K562 (cell line): ENCODE results near the gene IL26. TPM values are rescaled to one million over a fixed set of nuclear protein-coding genes. Genes with fewer than 3 reads are reported as not detected.

Experiments
- ARID1B ChIP-seq: fragments of 450-650 bp; IDR thresholded peaks from 2 replicates; pipeline ENCODE4 v1.6.1; 2016; ENCODE audit warnings: antibody characterized with exemption, mild to moderate bottlenecking, inconsistent platforms
- ARID2 ChIP-seq: fragments of 450-650 bp; IDR thresholded peaks from 2 replicates; pipeline ENCODE4 v1.6.1; 2017; ENCODE audit warnings: antibody characterized with exemption, mild to moderate bottlenecking
- ATF1 ChIP-seq, 2 experiments: fragments of 450-650 bp in 1 of 2; IDR thresholded peaks; 2 replicates each; pipeline ENCODE4 v1.6.1; 2016; ENCODE audit warnings: missing compliant biosample characterization in 1 of 2, missing genetic modification characterization in 1 of 2
- BACH1 ChIP-seq: fragments of 200-800 bp; sonication (Bioruptor generic); IDR thresholded peaks from 2 replicates; pipeline ENCODE4 v1.6.1; 2016; ENCODE audit warnings: missing genetic modification characterization, missing compliant biosample characterization
- CREM ChIP-seq: IDR thresholded peaks from 2 replicates; pipeline ENCODE4 v1.6.1; 2014; ENCODE audit warnings: antibody characterized with exemption, low read depth
- FOXK2 ChIP-seq, 2 experiments: fragments of 450-650 bp; IDR thresholded peaks in 1 of 2; conservative IDR thresholded peaks in 1 of 2; 2 replicates each; pipeline ENCODE4 v1.6.1; 2016; ENCODE audit warnings: low read depth in 2 of 2, mild to moderate bottlenecking in 1 of 2
- GATA2 ChIP-seq: sonication (generic); formaldehyde crosslinking; IDR thresholded peaks from 2 replicates; pipeline ENCODE4 v1.4.0; 2020; ENCODE audit warnings: mild to moderate bottlenecking, missing genetic modification reagents
- KHSRP ChIP-seq: fragments of 450-650 bp; IDR thresholded peaks from 2 replicates; pipeline ENCODE4 v1.6.1; 2017
- KLF16 ChIP-seq: IDR thresholded peaks from 2 replicates; pipeline ENCODE4 v1.6.1; 2016; ENCODE audit warnings: antibody characterized with exemption
- MAZ ChIP-seq, 2 experiments: fragments of 450-650 bp in 1 of 2; sonication (generic) in 1 of 2; formaldehyde crosslinking; IDR thresholded peaks in 1 of 2; conservative IDR thresholded peaks in 1 of 2; 2 replicates each; pipeline versions ENCODE4 v1.4.0 to v1.5.0; 2020; ENCODE audit warnings: mild to moderate bottlenecking in 1 of 2, missing genetic modification reagents in 1 of 2
- MEIS2 ChIP-seq: fragments of 450-650 bp; IDR thresholded peaks from 2 replicates; pipeline ENCODE4 v1.6.1; 2014; ENCODE audit warnings: mild to moderate bottlenecking; ENCODE audit not compliant: partially characterized antibody
- MYC ChIP-seq, 2 experiments: fragments of 250-450 bp in 1 of 2; sonication (Bioruptor Pico) in 1 of 2; IDR thresholded peaks; 2 replicates each; pipeline versions ENCODE4 v1.5.1 to v1.6.1; 2012 to 2021; ENCODE audit warnings: low read depth in 2 of 2, borderline replicate concordance in 1 of 2, improper control_type of control experiment in 1 of 2, low read length in 1 of 2, mild to moderate bottlenecking in 1 of 2, moderate library complexity in 1 of 2
- NFYB ChIP-seq: IDR thresholded peaks from 2 replicates; pipeline ENCODE4 v1.6.1; 2011; ENCODE audit warnings: mild to moderate bottlenecking, moderate library complexity; ENCODE audit not compliant: insufficient read length; ENCODE audit errors: extremely low read depth
- RB1 ChIP-seq: fragments of 450-650 bp; IDR thresholded peaks from 2 replicates; pipeline ENCODE4 v1.6.1; 2017; ENCODE audit warnings: low read depth, mild to moderate bottlenecking
- RBM25 ChIP-seq: fragments of 200-400 bp; formaldehyde crosslinking; IDR thresholded peaks from 2 replicates; pipeline ENCODE4 v1.6.1; 2018; ENCODE audit warnings: low read length, low read depth, moderate library complexity; ENCODE audit not compliant: severe bottlenecking
- RCOR1 ChIP-seq, 2 experiments: IDR thresholded peaks; 2 replicates each; pipeline ENCODE4 v1.6.1; 2012; ENCODE audit warnings: low read depth in 2 of 2, low read length in 2 of 2, borderline replicate concordance in 1 of 2, improper control_type of control experiment in 1 of 2
- SMAD4 ChIP-seq: fragments of 250-450 bp; sonication (Bioruptor Pico); conservative IDR thresholded peaks from 2 replicates; pipeline ENCODE4 v1.8.0; 2021; ENCODE audit warnings: inconsistent platforms, mild to moderate bottlenecking, moderate library complexity
- ZEB2 ChIP-seq: fragments of 450-650 bp; IDR thresholded peaks from 2 replicates; pipeline ENCODE4 v1.6.1; 2016
- ZFP36 ChIP-seq: fragments of 150-350 bp; IDR thresholded peaks from 2 replicates; pipeline ENCODE4 v1.6.1; 2018; ENCODE audit warnings: low read length, low read depth; ENCODE audit not compliant: partially characterized antibody
- polyA plus RNA-seq, 8 experiments: library from polyadenylated mRNA; depleted of rRNA in 4 of 8; stranded (reverse) in 5 of 8; unstranded in 3 of 8; fragments of >200 nt; fragmentation: Nextera tagmentation in 2 of 8; fragmentation: Illumina TruSeq in 1 of 8; extraction: Ambion mirVana in 2 of 8; extraction: Trizol in 1 of 8; gene quantifications; 2 replicates each; pipeline versions ENCODE4 v1.2.1 to v1.2.3, GENCODE V29; 2011 to 2014; ENCODE audit warnings: inconsistent platforms in 1 of 8, missing spikeins in 1 of 8
- total RNA-seq, 7 experiments: library from RNA; depleted of rRNA in 6 of 7; stranded (reverse); fragments of >200 nt in 6 of 7; fragmentation: Illumina TruSeq in 2 of 7; extraction: Trizol in 2 of 7; gene quantifications; 2 replicates each; pipeline versions ENCODE4 v1.2.1 to v1.2.3, GENCODE V29; 2011 to 2021; ENCODE audit warnings: low replicate concordance in 1 of 7
- TF ChIP-seq, protein P1 (sequence below): sonication (generic); formaldehyde crosslinking; IDR thresholded peaks from 2 replicates; pipeline ENCODE4 v1.8.0; 2022; ENCODE audit warnings: mild to moderate bottlenecking, missing genetic modification reagents, borderline replicate concordance
- TF ChIP-seq, protein P2 (sequence below): fragments of 250-450 bp; sonication (Bioruptor Pico); IDR thresholded peaks from 2 replicates; pipeline ENCODE4 v1.5.0; 2020; ENCODE audit warnings: mild to moderate bottlenecking
- TF ChIP-seq, protein P3 (sequence below), 2 experiments: fragments of 450-650 bp; conservative IDR thresholded peaks; 2 replicates each; pipeline ENCODE4 v1.6.1; 2017; ENCODE audit warnings: mild to moderate bottlenecking in 2 of 2, moderate library complexity in 2 of 2

IL26 gene
- total and polyA plus RNA-seq, 9 of the 15 experiments (the other 6 are each of a cell fraction or from before 2014, with no cell fraction given) = not detected

DNA sequence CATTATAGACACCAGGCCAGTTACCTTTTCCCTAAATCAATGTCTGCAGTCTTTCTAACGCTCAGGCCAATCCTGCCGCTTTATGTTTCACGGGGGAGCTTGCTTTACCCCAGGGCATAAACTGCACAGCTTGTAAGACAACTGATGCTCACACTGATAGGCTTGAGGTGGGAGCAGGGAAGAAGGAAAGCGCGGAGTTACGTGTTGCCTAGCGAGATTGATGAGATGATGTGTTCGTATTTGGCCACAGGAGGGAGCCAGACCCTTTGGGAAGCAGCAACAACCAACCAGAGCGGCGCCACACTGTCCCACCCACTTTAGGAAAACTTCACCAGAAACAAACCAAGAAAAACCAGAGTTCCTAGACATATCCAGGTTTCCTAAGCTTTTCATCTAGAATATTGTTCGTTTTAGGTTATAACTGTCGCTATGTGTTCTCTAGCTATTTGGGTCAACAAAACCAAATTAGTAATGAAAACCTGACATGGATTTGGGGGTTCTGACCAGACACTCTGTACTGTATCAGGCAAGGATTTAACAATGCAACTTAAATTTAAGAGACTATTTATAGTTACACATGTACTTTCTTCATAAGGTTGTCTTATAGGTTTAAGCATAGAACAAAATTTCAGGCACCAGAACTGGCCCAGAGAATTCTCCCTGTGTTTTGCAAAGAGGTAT lies 2.4 kb downstream of the IL26 start (continued):
- TF ChIP-seq, protein P1, sequence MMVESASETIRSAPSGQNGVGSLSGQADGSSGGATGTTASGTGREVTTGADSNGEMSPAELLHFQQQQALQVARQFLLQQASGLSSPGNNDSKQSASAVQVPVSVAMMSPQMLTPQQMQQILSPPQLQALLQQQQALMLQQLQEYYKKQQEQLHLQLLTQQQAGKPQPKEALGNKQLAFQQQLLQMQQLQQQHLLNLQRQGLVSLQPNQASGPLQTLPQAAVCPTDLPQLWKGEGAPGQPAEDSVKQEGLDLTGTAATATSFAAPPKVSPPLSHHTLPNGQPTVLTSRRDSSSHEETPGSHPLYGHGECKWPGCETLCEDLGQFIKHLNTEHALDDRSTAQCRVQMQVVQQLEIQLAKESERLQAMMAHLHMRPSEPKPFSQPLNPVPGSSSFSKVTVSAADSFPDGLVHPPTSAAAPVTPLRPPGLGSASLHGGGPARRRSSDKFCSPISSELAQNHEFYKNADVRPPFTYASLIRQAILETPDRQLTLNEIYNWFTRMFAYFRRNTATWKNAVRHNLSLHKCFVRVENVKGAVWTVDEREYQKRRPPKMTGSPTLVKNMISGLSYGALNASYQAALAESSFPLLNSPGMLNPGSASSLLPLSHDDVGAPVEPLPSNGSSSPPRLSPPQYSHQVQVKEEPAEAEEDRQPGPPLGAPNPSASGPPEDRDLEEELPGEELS (CRISPR knock-in tag) = no peak
- TF ChIP-seq MEIS2 (peak; percentile 72), ZEB2 (0 out of 2 replicates have a peak, but pooled peaks have one; percentile 21), ZFP36 (peak; percentile 47), ATF1 (CRISPR knock-in tag; IDR thresholded peaks at IDR 0.05) (no peak), ATF1 (tag; IDR thresholded peaks at IDR 0.05) (peak; percentile 44), GATA2 (CRISPR knock-in tag) (peak; percentile 53; the same call in 1 of the 2 replicates), SMAD4 (CRISPR knock-in tag) (peak; percentile 78), BACH1 (tag) (no peak), MAZ (CRISPR knock-in tag; conservative IDR thresholded peaks at IDR 0.05 in 1 of 2, IDR thresholded peaks at IDR 0.05 in 1 of 2) (0 out of 4 replicates have a peak, but pooled peaks of 1 of the 2 experiments have one; percentile 34), NFYB (peak; percentile 32), MYC (IDR thresholded peaks at IDR 0.05; ENCODE audit: low read depth, low read length) (0 out of 2 replicates have a peak, but pooled peaks have one; percentile 37), MYC (CRISPR knock-in tag; IDR thresholded peaks at IDR 0.05; ENCODE audit: borderline replicate concordance, low read depth) (no peak), KLF16 (0 out of 2 replicates have a peak, but pooled peaks have one; percentile 34), ARID2 (peak; percentile 77; the same call in 1 of the 2 replicates), FOXK2 (conservative IDR thresholded peaks at IDR 0.05 in 1 of 2, IDR thresholded peaks at IDR 0.05 in 1 of 2; ENCODE audit: low read depth in 2 of 2) (peak in 1 of 2 experiments; percentile 35; a peak in 1 of 4 replicates), RCOR1 (IDR thresholded peaks at IDR 0.05; ENCODE audit: borderline replicate concordance in 1 of 2, low read depth in 2 of 2, low read length in 2 of 2) (peak in 1 of 2 experiments; percentile 92; a peak in 2 of 4 replicates), RBM25 (peak; percentile 30), KHSRP (no peak), ARID1B (peak; percentile 28; the same call in 1 of the 2 replicates), CREM (peak; percentile 77), RB1 (peak; percentile 48; the same call in 1 of the 2 replicates)
- TF ChIP-seq, protein P2, sequence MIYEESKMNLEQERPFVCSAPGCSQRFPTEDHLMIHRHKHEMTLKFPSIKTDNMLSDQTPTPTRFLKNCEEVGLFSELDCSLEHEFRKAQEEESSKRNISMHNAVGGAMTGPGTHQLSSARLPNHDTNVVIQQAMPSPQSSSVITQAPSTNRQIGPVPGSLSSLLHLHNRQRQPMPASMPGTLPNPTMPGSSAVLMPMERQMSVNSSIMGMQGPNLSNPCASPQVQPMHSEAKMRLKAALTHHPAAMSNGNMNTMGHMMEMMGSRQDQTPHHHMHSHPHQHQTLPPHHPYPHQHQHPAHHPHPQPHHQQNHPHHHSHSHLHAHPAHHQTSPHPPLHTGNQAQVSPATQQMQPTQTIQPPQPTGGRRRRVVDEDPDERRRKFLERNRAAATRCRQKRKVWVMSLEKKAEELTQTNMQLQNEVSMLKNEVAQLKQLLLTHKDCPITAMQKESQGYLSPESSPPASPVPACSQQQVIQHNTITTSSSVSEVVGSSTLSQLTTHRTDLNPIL (CRISPR knock-in tag) = 0 out of 2 replicates have a peak, but pooled peaks have one; percentile 37
- TF ChIP-seq, protein P3, sequence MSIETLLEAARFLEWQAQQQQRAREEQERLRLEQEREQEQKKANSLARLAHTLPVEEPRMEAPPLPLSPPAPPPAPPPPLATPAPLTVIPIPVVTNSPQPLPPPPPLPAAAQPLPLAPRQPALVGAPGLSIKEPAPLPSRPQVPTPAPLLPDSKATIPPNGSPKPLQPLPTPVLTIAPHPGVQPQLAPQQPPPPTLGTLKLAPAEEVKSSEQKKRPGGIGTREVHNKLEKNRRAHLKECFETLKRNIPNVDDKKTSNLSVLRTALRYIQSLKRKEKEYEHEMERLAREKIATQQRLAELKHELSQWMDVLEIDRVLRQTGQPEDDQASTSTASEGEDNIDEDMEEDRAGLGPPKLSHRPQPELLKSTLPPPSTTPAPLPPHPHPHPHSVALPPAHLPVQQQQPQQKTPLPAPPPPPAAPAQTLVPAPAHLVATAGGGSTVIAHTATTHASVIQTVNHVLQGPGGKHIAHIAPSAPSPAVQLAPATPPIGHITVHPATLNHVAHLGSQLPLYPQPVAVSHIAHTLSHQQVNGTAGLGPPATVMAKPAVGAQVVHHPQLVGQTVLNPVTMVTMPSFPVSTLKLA (conservative IDR thresholded peaks at IDR 0.05) = no peak
